Measurements from ENCODE around the gene PIH1D2. TPM values are rescaled to one million over a fixed set of nuclear protein-coding genes. Genes with fewer than 3 reads are reported as not detected.
"Not testable (repeated sequence)": the region's sequence is repeated elsewhere in the genome, so short reads cannot be mapped to it uniquely, and the experiment has no call there.

Gene PIH1D2, protein sequence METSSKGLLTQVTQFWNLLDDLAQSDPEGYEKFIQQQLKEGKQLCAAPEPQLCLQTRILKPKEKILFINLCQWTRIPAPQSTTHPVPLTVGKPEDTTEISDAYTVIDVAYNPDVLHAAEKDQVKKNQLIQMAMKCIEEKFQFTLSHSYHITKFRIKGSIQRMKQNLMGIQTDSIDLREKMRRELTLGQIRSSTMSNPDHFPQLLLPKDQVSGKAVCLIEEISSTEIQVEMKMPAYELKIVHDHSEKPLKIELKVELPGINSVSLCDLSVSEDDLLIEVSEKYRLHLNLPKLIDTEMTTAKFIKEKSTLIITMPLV
- 0.43 and 0.59 TPM in 2 replicates for total RNA-seq

DNA sequence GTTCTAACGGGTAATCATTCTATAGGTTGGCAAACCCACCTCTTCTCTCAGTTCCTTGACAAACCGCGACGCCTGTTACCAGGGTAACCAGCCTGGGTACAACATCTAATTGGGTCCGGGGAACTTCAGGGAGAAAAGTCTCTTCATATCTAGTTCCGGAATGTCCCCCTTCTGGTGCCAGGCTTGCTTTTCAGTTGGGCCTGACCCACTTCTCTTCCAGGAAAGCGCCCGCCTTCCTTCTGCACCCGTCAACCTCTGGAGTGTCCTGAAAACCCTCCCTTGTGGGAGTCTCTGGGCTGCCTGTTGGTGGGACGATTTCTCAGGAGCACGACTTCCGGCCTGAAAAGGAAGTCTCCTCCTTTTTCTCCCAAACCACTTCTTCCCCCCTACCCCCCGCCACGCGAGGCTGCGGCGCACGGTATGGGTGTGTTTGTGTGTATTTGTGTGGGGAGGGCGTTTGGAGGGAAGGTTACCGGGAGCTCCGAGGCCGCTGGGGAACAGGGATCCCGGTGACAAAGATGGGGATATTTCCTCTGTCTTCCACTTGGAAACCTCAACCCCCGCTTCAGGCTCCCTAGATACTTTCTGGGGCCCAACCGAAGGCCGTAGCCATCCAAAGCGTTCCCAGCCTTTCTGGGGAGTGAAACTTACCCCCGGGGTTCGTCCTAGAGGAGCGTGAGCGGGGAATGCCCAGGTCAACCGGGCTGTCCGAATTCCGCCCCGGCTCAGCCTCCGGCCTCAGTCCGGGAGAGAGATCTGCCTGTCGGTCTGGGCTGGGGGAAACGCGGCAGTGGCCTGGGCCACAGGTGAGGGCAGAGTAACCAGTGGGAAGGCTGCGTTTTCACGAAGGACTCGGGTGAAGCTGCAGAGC lies at the start of gene PIH1D2, which contains the start of gene NKAPD1:
Gene PIH1D2, minus strand, starts transcription at position 77 of the 871 bp plus-strand sequence. CDS start 843 bp downstream, outside the sequence.
Gene NKAPD1, plus strand, starts transcription at position 359 of the 871 bp plus-strand sequence. CDS start 1,276 bp downstream, outside the sequence.
- intact Hi-C loops (cut with micrococcal nuclease) = loop anchor here (1.0 to 10.0 kb wide), 6 partner anchors 12 to 469 kb away; partner anchors contain the start of genes CFAP68, DLAT, FDXACB1 and SDHD

- intact Hi-C loops (cut with micrococcal nuclease) = no loop called here
Observed at GRCh38 chr11:112123129-112123528, 49.3 kb upstream of the PIH1D2 start.

DNA sequence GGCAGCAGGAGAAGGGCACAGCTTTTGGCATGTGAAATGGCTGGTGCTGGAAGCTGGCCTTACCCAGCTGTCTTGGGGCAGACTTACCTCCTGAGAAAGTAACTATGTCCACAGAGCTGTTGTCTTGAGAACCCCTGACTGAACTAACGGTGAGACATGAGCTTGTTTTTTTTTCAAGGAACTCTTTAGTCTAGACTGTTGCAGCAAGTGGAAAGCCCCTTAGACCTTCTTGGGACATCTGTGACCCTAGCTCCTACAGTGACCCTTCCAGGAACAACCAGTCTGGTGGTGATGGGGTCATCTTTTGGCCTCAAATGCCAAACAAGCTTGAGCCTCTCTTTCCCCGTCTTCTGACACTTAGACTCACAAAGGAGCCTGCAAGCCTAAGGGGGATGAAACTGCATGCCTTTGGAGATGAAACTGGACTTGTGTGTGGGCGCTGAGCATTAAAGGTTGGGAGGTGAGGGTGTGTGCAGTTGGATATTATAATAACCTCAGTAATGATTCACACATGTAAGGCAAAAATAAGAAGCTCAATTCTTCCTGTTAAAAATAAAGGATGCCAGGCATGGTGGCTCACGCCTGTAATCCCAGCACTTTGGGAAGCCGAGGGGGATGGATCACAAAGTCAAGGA lies 48.3 kb upstream of the PIH1D2 start:
- intact Hi-C loops (cut with micrococcal nuclease) = no loop called here

- intact Hi-C loops (cut with micrococcal nuclease) = no loop called here
Observed at GRCh38 chr11:112118176-112118575, 44.4 kb upstream of the PIH1D2 start.

- intact Hi-C loops (cut with micrococcal nuclease) = no loop called here
Observed at GRCh38 chr11:112115386-112115785, 41.6 kb upstream of the PIH1D2 start.

DNA sequence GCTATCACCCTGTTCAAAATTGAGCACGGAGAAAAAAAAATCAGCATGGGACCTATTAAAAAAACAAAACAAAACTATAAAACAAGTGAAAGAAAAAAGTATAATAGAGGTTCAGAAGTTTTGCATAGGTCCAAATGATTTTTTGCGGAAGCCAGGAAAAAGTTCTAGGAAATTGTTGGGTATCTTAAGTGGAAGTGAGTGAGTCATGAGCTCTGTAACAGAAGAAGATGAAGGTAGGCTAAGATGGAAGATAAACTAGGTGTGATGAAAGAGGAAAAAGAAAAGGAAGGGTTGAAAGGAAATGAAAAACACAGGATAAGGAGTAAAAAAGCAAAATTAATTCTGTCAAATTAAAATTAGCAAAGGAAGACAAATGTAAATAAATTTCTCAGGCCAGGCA lies 40.6 kb upstream of the PIH1D2 start:
- intact Hi-C loops (cut with micrococcal nuclease) = loop anchor here (5.0 kb wide), 1 partner anchor 63 kb away; the partner anchor contains the start of gene BCO2

DNA sequence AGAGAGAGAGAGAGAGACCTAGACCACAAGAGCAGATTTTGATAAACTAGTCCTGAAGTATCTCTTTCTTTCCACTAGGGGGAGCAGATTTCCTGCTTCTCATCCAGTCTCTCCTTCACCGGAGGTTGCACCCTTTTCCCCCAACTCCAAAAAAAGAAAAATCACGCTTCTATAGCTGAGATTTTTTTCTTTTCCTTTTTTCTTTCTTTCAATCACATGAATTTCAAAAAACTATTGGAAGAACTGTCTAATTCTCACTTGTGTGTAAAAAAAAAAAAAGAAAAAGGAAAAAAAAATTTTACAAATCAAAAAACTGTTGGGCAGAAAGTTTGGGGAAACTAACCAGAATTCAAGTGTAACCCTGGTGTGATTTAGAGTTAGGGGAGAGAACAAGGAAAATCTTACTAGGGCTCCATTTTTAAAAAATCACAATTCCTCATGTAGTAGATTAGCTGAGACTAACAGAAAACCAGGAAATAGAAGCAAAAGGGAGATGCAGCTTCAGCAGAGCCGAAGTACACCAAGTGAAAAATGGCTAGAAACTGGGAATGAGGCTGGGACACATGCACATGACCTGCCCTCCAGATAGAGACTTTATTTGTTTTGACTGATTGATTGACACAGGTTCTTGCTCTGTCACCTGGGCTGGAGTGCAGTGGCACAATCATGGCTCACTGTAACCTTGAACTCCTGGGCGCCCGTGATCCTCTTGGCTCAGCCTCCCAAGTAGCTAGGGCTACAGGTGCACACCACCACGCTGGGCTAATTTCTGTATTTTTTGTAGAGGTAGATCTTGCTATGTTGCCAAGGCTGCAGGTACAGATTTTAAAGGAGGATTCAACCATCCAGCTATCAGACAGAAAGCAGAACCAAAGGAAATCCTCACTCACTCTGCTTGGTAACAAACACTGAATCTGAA lies 40.0 kb upstream of the PIH1D2 start:
- intact Hi-C loops (cut with micrococcal nuclease) = loop anchor here (1.0 to 5.0 kb wide), 2 partner anchors 64 to 167 kb away; partner anchors contain the start of gene BCO2

DNA sequence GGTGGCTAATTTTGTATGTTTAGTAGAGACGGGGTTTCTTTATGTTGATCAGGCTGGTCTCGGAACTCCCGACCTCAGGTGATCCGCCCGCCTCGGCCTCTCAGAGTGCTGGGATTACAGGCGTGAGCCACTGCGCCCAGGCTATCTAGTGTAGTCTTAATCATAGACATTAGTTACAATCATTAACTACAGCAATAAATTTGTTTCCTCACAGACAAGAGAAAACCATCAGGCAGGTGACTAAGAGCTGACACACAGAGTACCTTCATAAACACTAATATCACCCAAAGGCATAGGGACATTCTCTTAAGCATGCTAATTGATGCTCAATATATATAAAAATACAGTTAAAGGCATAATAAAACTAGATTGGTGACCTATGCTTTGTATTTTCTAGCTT lies 32.3 kb upstream of the PIH1D2 start:
- intact Hi-C loops (cut with micrococcal nuclease) = no loop called here

GRCh38 chr11:112103446-112103845 lies 29.6 kb upstream of the PIH1D2 start:
- intact Hi-C loops (cut with micrococcal nuclease) = no loop called here

- intact Hi-C loops (cut with micrococcal nuclease) = no loop called here
Observed at GRCh38 chr11:112100462-112100861, 26.6 kb upstream of the PIH1D2 start.

- intact Hi-C loops (cut with micrococcal nuclease) = no loop called here
Observed at GRCh38 chr11:112097734-112098528, 24.1 kb upstream of the PIH1D2 start.

DNA sequence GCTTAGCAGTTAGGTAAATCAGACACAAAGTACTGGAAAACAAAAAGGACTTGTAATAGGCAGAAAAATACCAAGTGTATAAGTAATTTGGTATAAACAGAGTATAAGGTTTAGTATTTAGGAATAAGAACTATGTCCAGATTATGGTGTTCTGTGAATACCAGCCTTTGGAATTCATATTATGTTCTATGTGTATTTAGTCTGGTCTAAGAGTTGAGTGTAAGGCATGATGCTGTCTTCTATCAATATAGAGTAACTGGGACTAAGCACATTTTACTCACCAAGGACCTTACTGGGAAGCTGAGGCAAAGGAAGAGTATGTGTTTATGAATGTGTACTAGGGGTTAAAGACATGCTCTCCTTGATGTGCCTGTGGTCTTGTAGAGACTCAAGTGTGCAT lies 22.4 kb upstream of the PIH1D2 start:
- intact Hi-C loops (cut with micrococcal nuclease) = no loop called here

- intact Hi-C loops (cut with micrococcal nuclease) = not testable (repeated sequence)
Observed at GRCh38 chr11:112095302-112095701, 21.5 kb upstream of the PIH1D2 start.

GRCh38 chr11:112087212-112087611 lies 13.4 kb upstream of the PIH1D2 start:
- intact Hi-C loops (cut with micrococcal nuclease) = loop anchor here (5.0 kb wide), 1 partner anchor 320 kb away; the partner anchor contains the start of gene PPP2R1B

DNA sequence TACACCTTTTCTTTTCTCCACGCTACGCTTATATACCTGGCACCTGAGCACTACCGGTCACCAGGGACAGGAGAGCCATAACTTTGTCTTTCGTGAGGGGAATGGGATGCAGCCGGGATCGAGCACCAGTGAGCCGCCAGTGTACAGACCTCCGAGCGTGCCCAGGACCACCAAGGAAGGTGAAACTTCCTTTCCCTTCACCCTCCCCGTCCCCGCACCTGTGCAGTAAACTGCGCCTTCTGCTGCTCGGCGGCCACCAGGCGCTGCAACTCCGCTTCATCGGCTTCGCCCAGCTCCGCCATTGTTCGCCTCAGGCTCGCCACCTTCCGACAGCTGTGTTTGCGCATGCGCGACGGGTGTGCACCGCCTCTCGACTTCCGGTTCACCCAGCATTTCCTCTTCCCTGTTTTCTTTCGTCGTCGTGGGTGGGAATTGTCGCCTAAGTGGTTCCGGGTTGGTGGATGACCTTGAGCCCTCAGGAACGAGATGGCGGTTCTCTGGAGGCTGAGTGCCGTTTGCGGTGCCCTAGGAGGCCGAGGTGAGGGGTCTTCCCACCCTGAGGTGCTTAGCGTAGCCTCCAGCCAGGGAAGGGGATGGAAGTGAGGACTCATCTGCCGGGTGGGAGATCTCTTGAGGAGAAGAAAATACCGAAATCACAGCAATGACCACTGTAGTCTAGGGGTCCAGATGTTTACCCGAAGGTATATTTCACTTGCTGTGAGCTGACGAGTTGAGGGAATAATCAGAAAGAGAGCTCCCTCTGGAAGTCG lies 12.8 kb upstream of the PIH1D2 start, which contains the start of the genes SDHD and TIMM8B:
Gene SDHD, plus strand, starts transcription at position 452 of the 770 bp plus-strand sequence. Its CDS starts 35 bp downstream, at position 487.
Gene TIMM8B, minus strand, starts transcription at position 335 of the 770 bp plus-strand sequence. Its CDS starts 33 bp downstream, at position 302.
- intact Hi-C loops (cut with micrococcal nuclease) = loop anchor here (1.0 to 5.0 kb wide), 5 partner anchors 12 to 319 kb away; partner anchors contain the start of genes CFAP68, DLAT, FDXACB1 and NKAPD1

DNA sequence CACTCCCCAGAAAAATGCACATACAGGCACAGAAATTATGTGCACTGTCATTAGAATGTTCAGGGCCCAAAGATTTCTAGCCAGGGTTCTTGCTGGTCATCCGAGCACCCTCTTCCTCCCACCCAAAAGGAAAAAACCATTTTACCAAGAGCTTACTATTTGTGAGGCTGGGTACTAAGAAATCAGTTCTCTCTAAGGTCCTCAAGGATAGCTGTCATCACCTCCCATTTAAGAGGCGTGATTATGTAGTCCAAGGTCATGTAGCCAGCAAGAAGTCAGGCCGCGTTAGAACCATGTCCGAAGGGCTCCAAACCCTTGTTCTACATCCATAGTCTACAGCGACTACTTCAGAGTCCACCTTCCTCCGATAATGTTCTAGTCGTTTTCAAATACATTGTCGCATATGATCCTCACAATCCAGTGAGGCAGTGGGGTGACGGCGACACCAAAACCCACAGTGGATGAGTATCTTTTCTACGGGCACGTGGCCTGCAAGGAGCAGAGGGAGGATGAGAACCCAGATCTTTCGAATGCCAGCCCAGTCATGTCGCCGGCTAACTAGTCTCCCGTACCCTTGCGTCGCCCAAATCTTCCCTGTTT lies 12.1 kb upstream of the PIH1D2 start:
- intact Hi-C loops (cut with micrococcal nuclease) = loop anchor here (1.0 to 5.0 kb wide), 5 partner anchors 12 to 319 kb away; partner anchors contain the start of genes CFAP68, DLAT, FDXACB1 and NKAPD1

- intact Hi-C loops (cut with micrococcal nuclease) = no loop called here
Observed at GRCh38 chr11:112082729-112083128, 8.9 kb upstream of the PIH1D2 start.

DNA sequence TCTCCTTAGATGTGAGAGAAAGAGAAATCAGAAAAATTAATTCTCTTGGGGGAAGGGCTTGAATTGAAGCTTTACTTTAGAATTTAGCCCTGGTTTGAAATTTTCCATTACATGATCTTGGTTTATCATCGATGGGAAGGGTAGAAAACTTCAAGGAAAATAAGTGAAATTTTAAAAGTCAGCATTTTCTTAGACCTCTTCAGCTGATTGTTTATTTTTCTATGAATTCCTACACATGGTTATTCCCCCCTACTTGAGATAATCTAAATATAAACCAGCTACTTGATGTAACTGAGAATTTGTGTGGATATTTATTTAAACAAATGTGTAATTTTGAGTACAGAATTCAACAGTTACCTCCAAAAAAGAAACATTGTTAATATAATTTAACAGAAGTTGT lies 10.9 kb downstream of the PIH1D2 start:
- intact Hi-C loops (cut with micrococcal nuclease) = no loop called here
